ENCODE results near the gene GINS1. TPM values are rescaled to one million over a fixed set of nuclear protein-coding genes. Genes with fewer than 3 reads are reported as not detected.

The GINS1 gene
- total and polyA plus RNA-seq, 2 of the 13 experiments (the other 11 are each of a cell fraction or from before 2014, with no cell fraction given) = 14.6 to 59.9 TPM

DNA sequence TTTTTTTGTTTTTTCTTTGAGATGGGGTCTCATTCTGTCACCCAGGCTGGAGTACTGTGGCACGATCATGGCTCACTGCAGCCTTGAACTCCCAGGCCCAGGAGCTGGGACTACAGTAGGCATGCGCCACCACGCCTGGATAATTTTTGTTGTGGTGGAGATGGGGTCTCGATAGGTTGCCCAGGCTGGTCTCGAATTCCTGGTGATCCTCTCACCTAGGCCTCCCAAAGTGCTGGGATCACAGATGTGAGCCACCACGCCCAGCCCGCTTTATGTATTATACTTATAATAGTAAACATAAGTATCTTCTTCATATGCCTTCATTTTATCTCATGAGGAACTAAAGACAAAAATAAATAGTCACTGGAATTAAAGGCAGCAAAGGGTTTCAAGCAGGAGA is 63.5 kb downstream of the GINS1 start:
- POLR2A ChIA-PET = interaction anchor here (1.6 kb wide), 1 partner anchor 37 kb away, joined by 3 read pairs; no protein-coding TSS in a partner anchor
- no peaks in the 10 kb centered on the region for H3K9me3 ChIP-seq (ENCODE audit: low read length)
- DNase-seq (ENCODE audit: low spot score) = no peak
- 98% methylated on average over 7 of the region's 7 CpGs for WGBS (ENCODE audit: low lambda C conversion rate)
- no peaks in the 10 kb centered on the region for H3K79me2 ChIP-seq (ENCODE audit: insufficient read depth, low read length)
- no peak overlapping the region for H3K9ac ChIP-seq (ENCODE audit: insufficient read depth, low read depth, low read length)
- TF ChIP-seq PAWR (CRISPR knock-in tag; IDR thresholded peaks at IDR 0.05; ENCODE audit: borderline replicate concordance) (no peak), FLYWCH1 (CRISPR knock-in tag; IDR thresholded peaks at IDR 0.05) (no peak), MIER3 (CRISPR knock-in tag; IDR thresholded peaks at IDR 0.05; ENCODE audit: borderline replicate concordance) (no peak), FOXC1 (CRISPR knock-in tag; IDR thresholded peaks at IDR 0.05; ENCODE audit: borderline replicate concordance) (no peak), ZBTB8A (CRISPR knock-in tag; IDR thresholded peaks at IDR 0.05; ENCODE audit: borderline replicate concordance, low read depth) (no peak), ZNF777 (CRISPR knock-in tag; IDR thresholded peaks at IDR 0.05) (no peak), RXRA (CRISPR knock-in tag; IDR thresholded peaks at IDR 0.05) (no peak), NFIB (CRISPR knock-in tag; IDR thresholded peaks at IDR 0.05; ENCODE audit: borderline replicate concordance) (no peak), ZNF280D (CRISPR knock-in tag; IDR thresholded peaks at IDR 0.05) (no peak), WIZ (CRISPR knock-in tag; IDR thresholded peaks at IDR 0.05) (no peak), ZNF230 (CRISPR knock-in tag; IDR thresholded peaks at IDR 0.05) (no peak), GPBP1L1 (CRISPR knock-in tag; IDR thresholded peaks at IDR 0.05) (no peak), BCL6 (CRISPR knock-in tag; IDR thresholded peaks at IDR 0.05) (no peak), NFYC (CRISPR knock-in tag; IDR thresholded peaks at IDR 0.05) (no peak), ZNF205 (CRISPR knock-in tag; IDR thresholded peaks at IDR 0.05) (no peak), DMTF1 (CRISPR knock-in tag; IDR thresholded peaks at IDR 0.05) (no peak), ZNF441 (CRISPR knock-in tag; IDR thresholded peaks at IDR 0.05; ENCODE audit: borderline replicate concordance) (no peak)
- TF ChIP-seq, protein P1, sequence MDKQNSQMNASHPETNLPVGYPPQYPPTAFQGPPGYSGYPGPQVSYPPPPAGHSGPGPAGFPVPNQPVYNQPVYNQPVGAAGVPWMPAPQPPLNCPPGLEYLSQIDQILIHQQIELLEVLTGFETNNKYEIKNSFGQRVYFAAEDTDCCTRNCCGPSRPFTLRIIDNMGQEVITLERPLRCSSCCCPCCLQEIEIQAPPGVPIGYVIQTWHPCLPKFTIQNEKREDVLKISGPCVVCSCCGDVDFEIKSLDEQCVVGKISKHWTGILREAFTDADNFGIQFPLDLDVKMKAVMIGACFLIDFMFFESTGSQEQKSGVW (CRISPR knock-in tag; IDR thresholded peaks at IDR 0.05; ENCODE audit: borderline replicate concordance) = no peak
- no peak overlapping the region for H3K4me3 ChIP-seq (replicated peaks in 1 of 3; ENCODE audit: insufficient read depth in 1 of 3, low read depth in 2 of 3, low read length in 3 of 3)
- in situ Hi-C loops (cut with HindIII; ENCODE audit: extremely low pct_ligation_motif_present, low pct_unique_long_range_greater_than_20kb) (no loop called here), intact Hi-C loops (cut with micrococcal nuclease; ENCODE audit: unreplicated experiment) (no loop called here)
- CTCF ChIA-PET (ENCODE audit: low intra/inter-chr PET ratio, low total read pairs) = no interaction called here
- H4K20me1 ChIP-seq (ENCODE audit: insufficient read depth, low read length) = no peaks in the 10 kb centered on the region
- no peaks in the 10 kb centered on the region for H3K4me1 ChIP-seq (ENCODE audit: insufficient read depth, low read length)
- H3K27me3 ChIP-seq (ENCODE audit: control insufficient read depth in 1 of 2, insufficient read depth in 2 of 2, low read length in 2 of 2) = no peaks in the 10 kb centered on the region
- BruUV-seq (replicated peaks) = no TSS peak
- H3K27ac ChIP-seq (ENCODE audit: extremely low read length, insufficient read depth, low read length) = no peak overlapping the region
- no peak overlapping the region for H3K4me2 ChIP-seq (ENCODE audit: low read depth, low read length)
- no peak for ATAC-seq
- no peak for FAIRE-seq
- peaks cover 38 to 68% of the 10 kb centered on the region in 2 experiments for H3K36me3 ChIP-seq (replicated peaks in 1 of 2; ENCODE audit: control insufficient read depth in 1 of 2, insufficient read depth in 2 of 2, low read length in 2 of 2)
- H2AFZ ChIP-seq (ENCODE audit: low read length) = no peak overlapping the region

All from HepG2 (cell line).